SK-N-SH (cell line): ENCODE results near the gene PITPNM3. TPM values are rescaled to one million over a fixed set of nuclear protein-coding genes. Genes with fewer than 3 reads are reported as not detected.

Source experiments
- CTCF ChIA-PET: fragments of 300-600, 350-600 bp; formaldehyde crosslinking; extraction: SDS; loops from one replicate; lab custom pipeline; 2021; lab: Yijun Ruan, JAX
- POLR2A ChIA-PET: fragments of 350-600 bp; sonication (Branson Sonifier 250); formaldehyde crosslinking; extraction: SDS; loops from one replicate; lab custom pipeline; 2020; ENCODE audit warnings: antibody characterized with exemption, inconsistent platforms; lab: Yijun Ruan, JAX
- DNase-seq: peaks from one replicate; pipeline ENCODE4 v3.0.0; 2012
- H2AFZ ChIP-seq: fragments of 200-600 bp; sonication (generic); 2 replicates; pipeline ENCODE4 v1.8.1; 2016; ENCODE audit warnings: antibody characterized with exemption, mild to moderate bottlenecking, low read depth
- H3F3A ChIP-seq: fragments of 200-600 bp; sonication (generic); replicated peaks from 2 replicates; pipeline ENCODE3; 2016; ENCODE audit warnings: antibody characterized with exemption, mild to moderate bottlenecking; ENCODE audit not compliant: insufficient read depth
- H3K27ac ChIP-seq, 2 experiments: fragments of 200-500 bp in 1 of 2; fragments of 200-600 bp in 1 of 2; sonication (Bioruptor generic) in 1 of 2; sonication (generic), shearing (Covaris generic) in 1 of 2; 2 replicates each; pipeline versions ENCODE4 v1.5.1 to v1.6.1; 2014 to 2016; ENCODE audit warnings: low read depth in 2 of 2, inconsistent platforms in 1 of 2, low read length in 1 of 2, mild to moderate bottlenecking in 1 of 2, mixed read lengths in 1 of 2
- H3K27me3 ChIP-seq: fragments of 200-600 bp; sonication (generic), shearing (Covaris generic); 2 replicates; pipeline ENCODE4 v1.6.1; 2016; ENCODE audit warnings: mixed run types; ENCODE audit not compliant: insufficient read depth
- H3K36me3 ChIP-seq, 2 experiments: fragments of 200-500 bp in 1 of 2; fragments of 200-600 bp in 1 of 2; sonication (Bioruptor generic) in 1 of 2; sonication (generic) in 1 of 2; replicated peaks in 1 of 2; 2 replicates each; pipeline versions ENCODE3 to v1.5.1; 2014 to 2016; ENCODE audit warnings: low read length in 1 of 2, mild to moderate bottlenecking in 1 of 2; ENCODE audit not compliant: insufficient read depth in 2 of 2, control insufficient read depth in 1 of 2
- H3K4me1 ChIP-seq, 2 experiments: fragments of 200-500 bp in 1 of 2; fragments of 200-600 bp in 1 of 2; sonication (Bioruptor generic) in 1 of 2; sonication (generic), shearing (Covaris generic) in 1 of 2; 2 replicates each; pipeline versions ENCODE4 v1.5.1 to v1.6.1; 2014 to 2016; ENCODE audit warnings: low read depth in 1 of 2, low read length in 1 of 2, mixed run types in 1 of 2; ENCODE audit not compliant: insufficient read depth in 2 of 2, control insufficient read depth in 1 of 2
- H3K4me2 ChIP-seq: fragments of 200-600 bp; sonication (generic), shearing (Covaris generic); 2 replicates; pipeline ENCODE4 v1.6.1; 2017; ENCODE audit warnings: mixed run types
- H3K4me3 ChIP-seq, 2 experiments: fragments of 200-500 bp in 1 of 2; fragments of 200-600 bp in 1 of 2; sonication (Bioruptor generic) in 1 of 2; sonication (generic), shearing (Covaris generic) in 1 of 2; 2 replicates each; pipeline versions ENCODE4 v1.5.1 to v1.8.1; 2014 to 2016; ENCODE audit warnings: low read depth in 2 of 2, inconsistent platforms in 1 of 2, low read length in 1 of 2, mild to moderate bottlenecking in 1 of 2, mixed read lengths in 1 of 2, moderate library complexity in 1 of 2
- H3K79me2 ChIP-seq: fragments of 200-600 bp; sonication (generic); 2 replicates; pipeline ENCODE4 v1.8.1; 2017; ENCODE audit warnings: mild to moderate bottlenecking; ENCODE audit not compliant: insufficient read depth
- H3K9ac ChIP-seq: fragments of 200-600 bp; sonication (generic); 2 replicates; pipeline ENCODE4 v1.6.1; 2017; ENCODE audit warnings: mixed run types
- H3K9me2 ChIP-seq: fragments of 200-600 bp; sonication (generic); 2 replicates; pipeline ENCODE4 v1.6.1; 2017; ENCODE audit warnings: mixed run types
- H3K9me3 ChIP-seq: fragments of 200-600 bp; sonication (generic); 2 replicates; pipeline ENCODE4 v1.6.1; 2017; ENCODE audit warnings: mixed run types, mild to moderate bottlenecking, moderate library complexity
- H4K20me1 ChIP-seq: fragments of 200-600 bp; sonication (generic); 2 replicates; pipeline ENCODE4 v1.6.1; 2017; ENCODE audit warnings: mild to moderate bottlenecking, mixed run types; ENCODE audit not compliant: insufficient read depth
- ELF1 ChIP-seq: IDR thresholded peaks from 2 replicates; pipeline ENCODE4 v1.4.0; 2012
- EP300 ChIP-seq, 2 experiments: IDR thresholded peaks; 2 replicates each; pipeline versions ENCODE4 v1.4.0 to v1.6.1; 2012; ENCODE audit warnings: borderline replicate concordance in 1 of 2, low read depth in 1 of 2, low read length in 1 of 2
- EZH2phosphoT487 ChIP-seq: fragments of 200-600 bp; sonication (generic); IDR thresholded peaks from 2 replicates; pipeline ENCODE4 v1.6.1; 2017; ENCODE audit warnings: low read depth, mixed run types, mild to moderate bottlenecking, antibody characterized with exemption, moderate library complexity, borderline replicate concordance
- FOSL2 ChIP-seq: IDR thresholded peaks from 2 replicates; pipeline ENCODE4 v1.4.0; 2012; ENCODE audit warnings: low read depth, mild to moderate bottlenecking, moderate library complexity, borderline replicate concordance
- GABPA ChIP-seq: IDR thresholded peaks from 2 replicates; pipeline ENCODE4 v1.4.0; 2012; ENCODE audit warnings: low read depth, mild to moderate bottlenecking
- NFIC ChIP-seq: IDR thresholded peaks from 2 replicates; pipeline ENCODE4 v1.4.0; 2012; ENCODE audit warnings: borderline replicate concordance
- NRF1 ChIP-seq: IDR thresholded peaks from 2 replicates; pipeline ENCODE4 v1.6.1; 2012; ENCODE audit warnings: low read depth, mild to moderate bottlenecking, low read length
- POLR2AphosphoS5 ChIP-seq: IDR thresholded peaks from 2 replicates; pipeline ENCODE4 v1.6.1; 2012; ENCODE audit warnings: low read depth, low read length
- RCOR1 ChIP-seq: fragments of 150-350 bp; IDR thresholded peaks from 2 replicates; pipeline ENCODE4 v1.6.1; 2017; ENCODE audit warnings: antibody characterized with exemption, low read length
- RFX5 ChIP-seq: IDR thresholded peaks from 2 replicates; pipeline ENCODE4 v1.6.1; 2012; ENCODE audit warnings: mild to moderate bottlenecking, improper control_type of control experiment, low read length
- RXRA ChIP-seq: IDR thresholded peaks from 2 replicates; pipeline ENCODE4 v1.4.0; 2012; ENCODE audit warnings: low read depth, mild to moderate bottlenecking, borderline replicate concordance
- TAF1 ChIP-seq: IDR thresholded peaks from 2 replicates; pipeline ENCODE4 v1.6.1; 2012; ENCODE audit warnings: low read depth, mild to moderate bottlenecking, low read length, moderate library complexity, borderline replicate concordance
- TCF12 ChIP-seq: IDR thresholded peaks from 2 replicates; pipeline ENCODE4 v1.4.0; 2012
- TEAD4 ChIP-seq: IDR thresholded peaks from 2 replicates; pipeline ENCODE4 v1.4.0; 2012; ENCODE audit warnings: mild to moderate bottlenecking, borderline replicate concordance; ENCODE audit not compliant: insufficient read depth
- YY1 ChIP-seq: IDR thresholded peaks from 2 replicates; pipeline ENCODE4 v1.4.0; 2012; ENCODE audit warnings: low read depth, mild to moderate bottlenecking
- WGBS: methylation state at CpG from one replicate; pipeline ENCODE4 v1.1.6; 2017; ENCODE audit warnings: low lambda C conversion rate; 5-methylcytosine and 5-hydroxymethylcytosine counted together
- polyA plus RNA-seq, 3 experiments: library from polyadenylated mRNA; depleted of rRNA; stranded (reverse); fragments of >200 nt; gene quantifications; 2 replicates each; pipeline ENCODE4 v1.2.3, GENCODE V29; 2012
- TF ChIP-seq, protein P1 (sequence below): IDR thresholded peaks from 2 replicates; pipeline ENCODE4 v1.4.0; 2012; ENCODE audit warnings: low read depth, borderline replicate concordance
- TF ChIP-seq, protein P2 (sequence below): IDR thresholded peaks from 2 replicates; pipeline ENCODE4; 2012
- TF ChIP-seq, protein P3 (sequence below): fragments of 150-350 bp; IDR thresholded peaks from 2 replicates; pipeline ENCODE4 v1.6.1; 2016; ENCODE audit warnings: mild to moderate bottlenecking, low read depth, low read length

PITPNM3 gene
- polyA plus RNA-seq, 1 of the 3 experiments (the other 2 are of a cell fraction), result 0.82 TPM

DNA sequence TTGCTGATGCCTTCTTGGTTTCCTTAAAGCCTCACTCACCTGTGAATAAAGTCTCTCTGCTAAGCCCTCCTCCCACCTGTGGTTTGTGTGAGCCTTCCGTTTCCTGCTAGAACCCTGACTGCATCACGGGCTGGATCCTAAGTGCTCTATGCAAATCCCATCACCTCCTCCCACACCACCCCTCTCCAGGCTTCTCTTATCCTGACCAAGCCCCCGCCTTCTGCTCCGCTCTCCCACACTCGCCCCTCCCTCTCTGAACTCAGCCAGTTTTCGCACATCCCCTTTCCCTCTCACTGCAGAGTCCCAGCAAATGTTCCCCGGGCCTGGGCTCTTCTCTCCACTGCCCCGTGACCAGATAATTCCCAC, 60.3 kb downstream of the PITPNM3 start:
- DNase-seq, result no peak
- no peaks in the 10 kb centered on the region for H3K9me2 ChIP-seq
- H3K36me3 ChIP-seq, result no peaks in the 10 kb centered on the region
- no peaks in the 10 kb centered on the region for H3K79me2 ChIP-seq
- 63% methylated on average over 8 of the region's 8 CpGs for WGBS
- TF ChIP-seq ELF1 (no peak), RCOR1 (no peak), EP300 (IDR thresholded peaks at IDR 0.05; ENCODE audit: borderline replicate concordance in 1 of 2, low read depth in 1 of 2, low read length in 1 of 2) (no peak), POLR2AphosphoS5 (no peak), TAF1 (no peak), RXRA (no peak), NFIC (no peak), GABPA (no peak), NRF1 (no peak), FOSL2 (no peak), EZH2phosphoT487 (no peak), YY1 (no peak), TEAD4 (no peak), RFX5 (no peak), TCF12 (no peak)
- TF ChIP-seq, protein P1, sequence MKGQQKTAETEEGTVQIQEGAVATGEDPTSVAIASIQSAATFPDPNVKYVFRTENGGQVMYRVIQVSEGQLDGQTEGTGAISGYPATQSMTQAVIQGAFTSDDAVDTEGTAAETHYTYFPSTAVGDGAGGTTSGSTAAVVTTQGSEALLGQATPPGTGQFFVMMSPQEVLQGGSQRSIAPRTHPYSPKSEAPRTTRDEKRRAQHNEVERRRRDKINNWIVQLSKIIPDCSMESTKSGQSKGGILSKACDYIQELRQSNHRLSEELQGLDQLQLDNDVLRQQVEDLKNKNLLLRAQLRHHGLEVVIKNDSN, result no peak
- TF ChIP-seq, protein P2, sequence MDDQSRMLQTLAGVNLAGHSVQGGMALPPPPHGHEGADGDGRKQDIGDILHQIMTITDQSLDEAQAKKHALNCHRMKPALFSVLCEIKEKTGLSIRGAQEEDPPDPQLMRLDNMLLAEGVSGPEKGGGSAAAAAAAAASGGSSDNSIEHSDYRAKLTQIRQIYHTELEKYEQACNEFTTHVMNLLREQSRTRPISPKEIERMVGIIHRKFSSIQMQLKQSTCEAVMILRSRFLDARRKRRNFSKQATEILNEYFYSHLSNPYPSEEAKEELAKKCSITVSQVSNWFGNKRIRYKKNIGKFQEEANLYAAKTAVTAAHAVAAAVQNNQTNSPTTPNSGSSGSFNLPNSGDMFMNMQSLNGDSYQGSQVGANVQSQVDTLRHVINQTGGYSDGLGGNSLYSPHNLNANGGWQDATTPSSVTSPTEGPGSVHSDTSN, result no peak
- TF ChIP-seq, protein P3, sequence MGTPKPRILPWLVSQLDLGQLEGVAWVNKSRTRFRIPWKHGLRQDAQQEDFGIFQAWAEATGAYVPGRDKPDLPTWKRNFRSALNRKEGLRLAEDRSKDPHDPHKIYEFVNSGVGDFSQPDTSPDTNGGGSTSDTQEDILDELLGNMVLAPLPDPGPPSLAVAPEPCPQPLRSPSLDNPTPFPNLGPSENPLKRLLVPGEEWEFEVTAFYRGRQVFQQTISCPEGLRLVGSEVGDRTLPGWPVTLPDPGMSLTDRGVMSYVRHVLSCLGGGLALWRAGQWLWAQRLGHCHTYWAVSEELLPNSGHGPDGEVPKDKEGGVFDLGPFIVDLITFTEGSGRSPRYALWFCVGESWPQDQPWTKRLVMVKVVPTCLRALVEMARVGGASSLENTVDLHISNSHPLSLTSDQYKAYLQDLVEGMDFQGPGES, result no peak
- H3K4me2 ChIP-seq, result no peak overlapping the region
- no peak overlapping the region for H3K4me3 ChIP-seq
- no peaks in the 10 kb centered on the region for H3K27me3 ChIP-seq
- H4K20me1 ChIP-seq, result no peaks in the 10 kb centered on the region
- ChIA-PET POLR2A (no interaction called here), CTCF (no interaction called here)
- H3F3A ChIP-seq, result no peaks in the 10 kb centered on the region
- no peak overlapping the region for H3K9ac ChIP-seq
- no peak overlapping the region for H3K27ac ChIP-seq
- H3K4me1 ChIP-seq, result peaks cover 5 to 6% of the 10 kb centered on the region in 2 experiments; a peak in 2 of 4 replicates
- no peaks in the 10 kb centered on the region for H3K9me3 ChIP-seq
- no peak overlapping the region for H2AFZ ChIP-seq
